ENCODE data around the gene DNM1.

GRCh38 chr9:128276574-128277270, 73.5 kb downstream of the DNM1 start:
- TF ChIP-seq POLR2AphosphoS5 (IDR thresholded peaks at IDR 0.05) = no peak
- TF ChIP-seq, protein P1, sequence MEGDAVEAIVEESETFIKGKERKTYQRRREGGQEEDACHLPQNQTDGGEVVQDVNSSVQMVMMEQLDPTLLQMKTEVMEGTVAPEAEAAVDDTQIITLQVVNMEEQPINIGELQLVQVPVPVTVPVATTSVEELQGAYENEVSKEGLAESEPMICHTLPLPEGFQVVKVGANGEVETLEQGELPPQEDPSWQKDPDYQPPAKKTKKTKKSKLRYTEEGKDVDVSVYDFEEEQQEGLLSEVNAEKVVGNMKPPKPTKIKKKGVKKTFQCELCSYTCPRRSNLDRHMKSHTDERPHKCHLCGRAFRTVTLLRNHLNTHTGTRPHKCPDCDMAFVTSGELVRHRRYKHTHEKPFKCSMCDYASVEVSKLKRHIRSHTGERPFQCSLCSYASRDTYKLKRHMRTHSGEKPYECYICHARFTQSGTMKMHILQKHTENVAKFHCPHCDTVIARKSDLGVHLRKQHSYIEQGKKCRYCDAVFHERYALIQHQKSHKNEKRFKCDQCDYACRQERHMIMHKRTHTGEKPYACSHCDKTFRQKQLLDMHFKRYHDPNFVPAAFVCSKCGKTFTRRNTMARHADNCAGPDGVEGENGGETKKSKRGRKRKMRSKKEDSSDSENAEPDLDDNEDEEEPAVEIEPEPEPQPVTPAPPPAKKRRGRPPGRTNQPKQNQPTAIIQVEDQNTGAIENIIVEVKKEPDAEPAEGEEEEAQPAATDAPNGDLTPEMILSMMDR (IDR thresholded peaks at IDR 0.05) = no peak
- TF ChIP-seq POLR2A (IDR thresholded peaks at IDR 0.05) = no peak
- TF ChIP-seq EP300 (IDR thresholded peaks at IDR 0.05) = no peak
